ENCODE results near the gene CERS2. TPM values are rescaled to one million over a fixed set of nuclear protein-coding genes. Genes with fewer than 3 reads are reported as not detected.

The CERS2 gene
- total and polyA plus RNA-seq, 7 donors = 29.8 to 61.0 (median 46.0) TPM

- peak; percentile 57 to 66 for DNase-seq
- TF ChIP-seq CTCF (IDR thresholded peaks at IDR 0.05) = peak; percentile 78
- Histone ChIP-seq H3K27ac (peak overlapping the region; percentile 61), H3K4me3 (no peak overlapping the region), H3K36me3 (ENCODE audit: insufficient read depth in 1 of 2, low read depth in 1 of 2) (peaks cover 0 to under 1% of the 10 kb centered on the region in 2 donors), H3K4me1 (peaks cover 13% of the 10 kb centered on the region), H3K9me3 (no peaks in the 10 kb centered on the region), H3K27me3 (ENCODE audit: insufficient read depth in 3 of 3, low read length in 2 of 3) (no peaks in the 10 kb centered on the region)
- 46 to 55% (median 49%) methylated on average over 2 of the region's 2 CpGs for WGBS, 3 donors
- peak; percentile 48 to 71 (median 64) for ATAC-seq
- intact Hi-C loops (cut with DNase I) = loop anchor here (5.0 kb wide), 3 partner anchors 40 to 75 kb away; partner anchors contain the start of gene ARNT (in 1 of the 2)
Measured at GRCh38 chr1:150922519-150922975, 52.1 kb downstream of the CERS2 start.

GRCh38 chr1:150917387-150917786, 57.2 kb downstream of the CERS2 start:
- DNase-seq (no peak), ATAC-seq (no peak)
- no peaks in the 10 kb centered on the region for H3K27me3 ChIP-seq (ENCODE audit: insufficient read depth in 3 of 3, low read length in 2 of 3)
- H3K4me3 ChIP-seq = no peak overlapping the region
- H3K9me3 ChIP-seq = no peaks in the 10 kb centered on the region
- H3K27ac ChIP-seq = no peak overlapping the region
- intact Hi-C loops (cut with DNase I) = no loop called here
- H3K4me1 ChIP-seq = peaks cover 4% of the 10 kb centered on the region
- H3K36me3 ChIP-seq (ENCODE audit: insufficient read depth in 1 of 2, low read depth in 1 of 2) = no peaks in the 10 kb centered on the region
- WGBS, 3 donors = 79 to 85% (median 80%) methylated on average over 7 of the region's 7 CpGs
- TF ChIP-seq CTCF (IDR thresholded peaks at IDR 0.05) = no peak

Other genes with a start within 250 kb of the CERS2 start
- 10 to 100 TPM in 3 of 4 donors, 1 to 10 TPM in 1; 9.7 to 14.5 (median 11.4) TPM for gene CTSS, start 209.1 kb downstream of the CERS2 start, total RNA-seq
- 1 to 10 TPM; 2.4 to 4.1 (median 2.5) TPM for gene CTSS, start 209.1 kb downstream of the CERS2 start, polyA plus RNA-seq
- 10 to 100 TPM in 1 of 4 donors, 1 to 10 TPM in 3; 2.8 to 16.9 (median 5.7) TPM for gene CTSK, start 166.6 kb downstream of the CERS2 start, total RNA-seq
- gene CTSK, start 166.6 kb downstream of the CERS2 start, polyA plus RNA-seq = 1 to 10 TPM; 2.9 to 4.5 (median 3.4) TPM
- gene ARNT, start 98.2 kb downstream of the CERS2 start, total RNA-seq = 10 to 100 TPM; 38.0 to 38.9 (median 38.5) TPM
- gene ARNT, start 98.2 kb downstream of the CERS2 start, polyA plus RNA-seq = 10 to 100 TPM; 11.5 to 29.4 (median 13.6) TPM
- not detected for gene CTXND2, start 87.7 kb downstream of the CERS2 start, total RNA-seq
- gene CTXND2, start 87.7 kb downstream of the CERS2 start, polyA plus RNA-seq = not detected
- 10 to 100 TPM; 19.4 to 27.1 (median 20.4) TPM for gene SETDB1, start 48.5 kb downstream of the CERS2 start, total RNA-seq
- gene SETDB1, start 48.5 kb downstream of the CERS2 start, polyA plus RNA-seq = 10 to 100 TPM; 12.8 to 14.8 (median 13.5) TPM
- gene ANXA9, start 7.5 kb upstream of the CERS2 start, total RNA-seq = not detected
- gene ANXA9, start 7.5 kb upstream of the CERS2 start, polyA plus RNA-seq = under 1 TPM; 0.07 to 0.10 (median 0.07) TPM
- 10 to 100 TPM; 13.9 to 26.0 (median 18.5) TPM for gene MINDY1, start 32.1 kb upstream of the CERS2 start, total RNA-seq
- 10 to 100 TPM in 1 of 3 donors, 1 to 10 TPM in 2; 4.4 to 16.2 (median 9.7) TPM for gene MINDY1, start 32.1 kb upstream of the CERS2 start, polyA plus RNA-seq
- gene PRUNE1, start 33.6 kb upstream of the CERS2 start, total RNA-seq = 10 to 100 TPM; 17.5 to 30.2 (median 24.6) TPM
- gene PRUNE1, start 33.6 kb upstream of the CERS2 start, polyA plus RNA-seq = 10 to 100 TPM; 12.4 to 33.8 (median 15.1) TPM
- under 1 TPM; 0.06 to 0.96 (median 0.43) TPM for gene BNIPL, start 61.8 kb upstream of the CERS2 start, total RNA-seq
- under 1 TPM; 0.04 to 0.10 (median 0.05) TPM for gene BNIPL, start 61.8 kb upstream of the CERS2 start, polyA plus RNA-seq
- 1 to 10 TPM; 5.1 to 8.8 (median 6.9) TPM for gene C1orf56, start 72.9 kb upstream of the CERS2 start, total RNA-seq
- 10 to 100 TPM in 1 of 3 donors, 1 to 10 TPM in 2; 1.3 to 16.9 (median 6.5) TPM for gene C1orf56, start 72.9 kb upstream of the CERS2 start, polyA plus RNA-seq
- gene CDC42SE1, start 84.8 kb upstream of the CERS2 start, total RNA-seq = 10 to 100 TPM; 26.1 to 49.8 (median 33.2) TPM
- 10 to 100 TPM; 20.1 to 46.4 (median 24.7) TPM for gene CDC42SE1, start 84.8 kb upstream of the CERS2 start, polyA plus RNA-seq
- gene MLLT11, start 85.6 kb upstream of the CERS2 start, total RNA-seq = 10 to 100 TPM in 1 of 4 donors, 1 to 10 TPM in 3; 1.3 to 35.8 (median 4.5) TPM
- gene MLLT11, start 85.6 kb upstream of the CERS2 start, polyA plus RNA-seq = 1 to 10 TPM; 1.2 to 5.0 (median 1.3) TPM
- gene GABPB2, start 95.9 kb upstream of the CERS2 start, total RNA-seq = 10 to 100 TPM in 2 of 4 donors, 1 to 10 TPM in 2; 8.2 to 15.9 (median 9.7) TPM
- gene GABPB2, start 95.9 kb upstream of the CERS2 start, polyA plus RNA-seq = 1 to 10 TPM; 2.6 to 7.0 (median 3.6) TPM
- 100 to 1,000 TPM in 2 of 4 donors, 10 to 100 TPM in 2; 56.3 to 145 (median 101) TPM for gene SEMA6C, start 171.8 kb upstream of the CERS2 start, total RNA-seq
- gene SEMA6C, start 171.8 kb upstream of the CERS2 start, polyA plus RNA-seq = 10 to 100 TPM in 2 of 3 donors, 1 to 10 TPM in 1; 8.9 to 46.3 (median 29.5) TPM
- gene TNFAIP8L2, start 181.8 kb upstream of the CERS2 start, total RNA-seq = 1 to 10 TPM in 1 of 4 donors, under 1 TPM in 3; 0.56 to 1.3 (median 0.74) TPM
- gene TNFAIP8L2, start 181.8 kb upstream of the CERS2 start, polyA plus RNA-seq = 1 to 10 TPM in 2 of 3 donors, under 1 TPM in 1; 0.62 to 1.1 (median 1.1) TPM
- gene LYSMD1, start 191.1 kb upstream of the CERS2 start, total RNA-seq = 10 to 100 TPM in 3 of 4 donors, 1 to 10 TPM in 1; 6.7 to 17.5 (median 12.3) TPM
- gene LYSMD1, start 191.1 kb upstream of the CERS2 start, polyA plus RNA-seq = 10 to 100 TPM in 1 of 3 donors, 1 to 10 TPM in 2; 8.4 to 18.0 (median 8.6) TPM
- 10 to 100 TPM; 23.6 to 47.9 (median 39.5) TPM for gene SCNM1, start 191.3 kb upstream of the CERS2 start, total RNA-seq
- 10 to 100 TPM; 71.0 to 78.7 (median 72.3) TPM for gene SCNM1, start 191.3 kb upstream of the CERS2 start, polyA plus RNA-seq
- gene TMOD4, start 201.1 kb upstream of the CERS2 start, total RNA-seq = 100 to 1,000 TPM; 102 to 434 (median 407) TPM
- 100 to 1,000 TPM in 2 of 3 donors, 10 to 100 TPM in 1; 17.6 to 274 (median 154) TPM for gene TMOD4, start 201.1 kb upstream of the CERS2 start, polyA plus RNA-seq
- gene VPS72, start 215.4 kb upstream of the CERS2 start, total RNA-seq = 100 to 1,000 TPM in 1 of 4 donors, 10 to 100 TPM in 3; 38.6 to 112 (median 59.8) TPM
- 100 to 1,000 TPM in 1 of 3 donors, 10 to 100 TPM in 2; 30.8 to 100 (median 70.7) TPM for gene VPS72, start 215.4 kb upstream of the CERS2 start, polyA plus RNA-seq
- 10 to 100 TPM; 29.5 to 46.8 (median 38.6) TPM for gene PIP5K1A, start 223.7 kb upstream of the CERS2 start, total RNA-seq
- 10 to 100 TPM; 10.8 to 35.4 (median 14.5) TPM for gene PIP5K1A, start 223.7 kb upstream of the CERS2 start, polyA plus RNA-seq